Activated naive CD4-positive, alpha-beta T cell treated with anti-CD3 and anti-CD28 coated beads for 36 hours (primary cell): ENCODE data around the gene MMS19. TPM values are rescaled to one million over a fixed set of nuclear protein-coding genes. Genes with fewer than 3 reads are reported as not detected.

Experiments
- CTCF ChIA-PET: fragments of 350-600 bp; sonication (Branson Sonifier 250); formaldehyde crosslinking; loops from one replicate; lab custom pipeline; 2021; ENCODE audit warnings: antibody characterized with exemption; lab: Charles Lee
- DNase-seq: peaks from one replicate; pipeline ENCODE4 v3.0.0-alpha.2; 2020
- H3K27ac Mint-ChIP-seq: one replicate; pipeline ENCODE4 v1.8.0; 2021; ENCODE audit warnings: mild to moderate bottlenecking, mixed read lengths
- H3K27me3 Mint-ChIP-seq: one replicate; pipeline ENCODE4 v1.8.0; 2021; ENCODE audit warnings: low read depth, mixed read lengths
- H3K36me3 Mint-ChIP-seq: one replicate; pipeline ENCODE4 v1.8.0; 2021; ENCODE audit warnings: low read depth, mixed read lengths
- H3K4me1 Mint-ChIP-seq: one replicate; pipeline ENCODE4 v1.8.0; 2021; ENCODE audit warnings: low read depth, mixed read lengths
- H3K4me3 Mint-ChIP-seq: one replicate; pipeline ENCODE4 v1.8.0; 2021; ENCODE audit warnings: mild to moderate bottlenecking, moderate library complexity, mixed read lengths
- H3K9me3 Mint-ChIP-seq: one replicate; pipeline ENCODE4 v1.8.0; 2021; ENCODE audit warnings: mixed read lengths
- intact Hi-C: fragments of 100-400 bp; cut with micrococcal nuclease; formaldehyde crosslinking; loops from one replicate; pipeline ENCODE4 v1.15.1; 2023
- total RNA-seq, 2 experiments: library from RNA; stranded (reverse); gene quantifications; one replicate each; pipeline ENCODE4 v1.2.3, GENCODE V29; 2021

The MMS19 gene
- total RNA-seq, 2 experiments from 2014 or later: 95.0 to 95.6 TPM

GRCh38 chr10:97509120-97509680 lies 11.0 kb upstream of the MMS19 start:
- Mint-ChIP-seq H3K9me3 (no peaks in the 10 kb centered on the region), H3K27me3 (no peaks in the 10 kb centered on the region), H3K36me3 (no peaks in the 10 kb centered on the region), H3K27ac (no peak overlapping the region), H3K4me1 (no peaks in the 10 kb centered on the region), H3K4me3 (no peak overlapping the region)
- DNase-seq: no peak
- intact Hi-C loops: no loop called here
- CTCF ChIA-PET: interaction anchor here (0.9 kb wide), 1 partner anchor 9 kb away, joined by 3 read pairs; no protein-coding TSS in a partner anchor

GRCh38 chr10:97508342-97508741 lies 10.1 kb upstream of the MMS19 start:
- intact Hi-C loops: no loop called here
- Mint-ChIP-seq H3K36me3 (no peaks in the 10 kb centered on the region), H3K4me3 (no peak overlapping the region), H3K27ac (no peak overlapping the region), H3K9me3 (no peaks in the 10 kb centered on the region), H3K27me3 (no peaks in the 10 kb centered on the region), H3K4me1 (no peaks in the 10 kb centered on the region)
- no peak for DNase-seq
- CTCF ChIA-PET: interaction anchor here (1.0 kb wide), 1 partner anchor 11 kb away, joined by 3 read pairs; no protein-coding TSS in a partner anchor

- Mint-ChIP-seq H3K4me3 (no peak overlapping the region), H3K4me1 (no peaks in the 10 kb centered on the region), H3K36me3 (no peaks in the 10 kb centered on the region), H3K27me3 (peaks cover 5% of the 10 kb centered on the region), H3K9me3 (no peaks in the 10 kb centered on the region), H3K27ac (no peak overlapping the region)
- no peak for DNase-seq
- intact Hi-C loops: no loop called here
- CTCF ChIA-PET: no interaction called here
These were observed 8.2 kb upstream of the MMS19 start for GRCh38 chr10:97506199-97506991.

GRCh38 chr10:97505152-97505551 lies 6.9 kb upstream of the MMS19 start:
- Mint-ChIP-seq H3K4me3 (no peak overlapping the region), H3K27ac (no peak overlapping the region), H3K36me3 (no peaks in the 10 kb centered on the region), H3K4me1 (no peaks in the 10 kb centered on the region), H3K27me3 (peaks cover 15% of the 10 kb centered on the region), H3K9me3 (no peaks in the 10 kb centered on the region)
- intact Hi-C loops: no loop called here
- CTCF ChIA-PET: no interaction called here
- DNase-seq: no peak

- intact Hi-C loops: no loop called here
- no peaks in the 10 kb centered on the region for H3K9me3 Mint-ChIP-seq
- no peak overlapping the region for H3K27ac Mint-ChIP-seq
- H3K27me3 Mint-ChIP-seq: peaks cover 21% of the 10 kb centered on the region
- peaks cover 4% of the 10 kb centered on the region for H3K4me1 Mint-ChIP-seq
- H3K4me3 Mint-ChIP-seq: no peak overlapping the region
- no peak for DNase-seq
- no peaks in the 10 kb centered on the region for H3K36me3 Mint-ChIP-seq
- CTCF ChIA-PET: interaction anchor here (1.4 kb wide), 1 partner anchor 32 kb away, joined by 4 read pairs; no protein-coding TSS in a partner anchor
These were observed 5.2 kb upstream of the MMS19 start for GRCh38 chr10:97503406-97503805.

- CTCF ChIA-PET: interaction anchor here (0.9 to 1.4 kb wide), 2 partner anchors 32 to 69 kb away, joined by 3 to 4 read pairs; no protein-coding TSS in a partner anchor
- no peak for DNase-seq
- Mint-ChIP-seq H3K9me3 (no peaks in the 10 kb centered on the region), H3K27ac (no peak overlapping the region), H3K27me3 (peaks cover 21% of the 10 kb centered on the region), H3K4me3 (no peak overlapping the region), H3K36me3 (peaks cover 1% of the 10 kb centered on the region), H3K4me1 (peaks cover 4% of the 10 kb centered on the region)
- intact Hi-C loops: no loop called here
These were observed 4.7 kb upstream of the MMS19 start for GRCh38 chr10:97502916-97503315.

GRCh38 chr10:97500297-97500575 lies 2.0 kb upstream of the MMS19 start:
- peaks cover 26% of the 10 kb centered on the region for H3K4me1 Mint-ChIP-seq
- no peak for DNase-seq
- peaks cover 4% of the 10 kb centered on the region for H3K36me3 Mint-ChIP-seq
- no peak overlapping the region for H3K4me3 Mint-ChIP-seq
- no peak overlapping the region for H3K27ac Mint-ChIP-seq
- CTCF ChIA-PET: interaction anchor here (0.7 to 2.1 kb wide), 3 partner anchors 10 to 54 kb away, joined by 3 to 6 read pairs (median 4); no protein-coding TSS in a partner anchor
- H3K9me3 Mint-ChIP-seq: no peaks in the 10 kb centered on the region
- H3K27me3 Mint-ChIP-seq: peaks cover 21% of the 10 kb centered on the region
- intact Hi-C loops: no loop called here

- Mint-ChIP-seq H3K27me3 (peaks cover 21% of the 10 kb centered on the region), H3K4me1 (peaks cover 31% of the 10 kb centered on the region), H3K4me3 (peak overlapping the region; percentile 46), H3K9me3 (no peaks in the 10 kb centered on the region), H3K27ac (no peak overlapping the region), H3K36me3 (peaks cover 4% of the 10 kb centered on the region)
- CTCF ChIA-PET: interaction anchor here (0.6 to 2.1 kb wide), 4 partner anchors 32 to 54 kb away, joined by 4 to 6 read pairs (median 4); no protein-coding TSS in a partner anchor
- no peak for DNase-seq
- intact Hi-C loops: loop anchor here (5.0 kb wide), 1 partner anchor 912 kb away; the partner anchor contains the start of gene TM9SF3
These were observed 1.5 kb upstream of the MMS19 start for GRCh38 chr10:97499561-97500296.

- Mint-ChIP-seq H3K27ac (peak within 1 kb of the TSS; percentile 94), H3K4me1 (peaks cover 39% of the 10 kb centered on the region), H3K36me3 (peaks cover 9% of the 10 kb centered on the region), H3K4me3 (peak within 1 kb of the TSS; percentile 87), H3K27me3 (peaks cover 21% of the 10 kb centered on the region), H3K9me3 (no peaks in the 10 kb centered on the region)
- DNase-seq: peak; percentile 34
- intact Hi-C loops: loop anchor here (1.0 to 5.0 kb wide), 14 partner anchors 36 to 912 kb away; partner anchors contain the start of genes ARHGAP19, AVPI1, EXOSC1 and PGAM1
- CTCF ChIA-PET: interaction anchor here (0.6 to 2.1 kb wide), 5 partner anchors 31 to 55 kb away, joined by 4 to 6 read pairs (median 4); no protein-coding TSS in a partner anchor
These were observed 779 bp upstream of the MMS19 start, which contains the start of gene UBTD1 for GRCh38 chr10:97498841-97499560. Gene UBTD1, plus strand, starts transcription at chr10:97498924. Its CDS starts 280 bp downstream, at chr10:97499204.

- H3K4me3 Mint-ChIP-seq: peak overlapping the region; percentile 87
- H3K9me3 Mint-ChIP-seq: no peaks in the 10 kb centered on the region
- peaks cover 11% of the 10 kb centered on the region for H3K36me3 Mint-ChIP-seq
- CTCF ChIA-PET: interaction anchor here (0.6 to 1.5 kb wide), 3 partner anchors 10 to 798 kb away, joined by 3 to 5 read pairs (median 3); no protein-coding TSS in a partner anchor
- intact Hi-C loops: loop anchor here (1.0 to 5.0 kb wide), 14 partner anchors 34 to 910 kb away; partner anchors contain the start of genes ARHGAP19, AVPI1, EXOSC1 and PGAM1
- H3K27ac Mint-ChIP-seq: peak overlapping the region; percentile 94
- peaks cover 45% of the 10 kb centered on the region for H3K4me1 Mint-ChIP-seq
- peaks cover 21% of the 10 kb centered on the region for H3K27me3 Mint-ChIP-seq
- peak; percentile 90 for DNase-seq
These were observed 598 bp downstream of the MMS19 start for GRCh38 chr10:97497572-97498075.

GRCh38 chr10:97494863-97495506 lies 3.2 kb downstream of the MMS19 start:
- CTCF ChIA-PET: interaction anchor here (0.8 to 1.1 kb wide), 4 partner anchors 15 to 84 kb away, joined by 3 read pairs; no protein-coding TSS in a partner anchor
- Mint-ChIP-seq H3K4me1 (peaks cover 56% of the 10 kb centered on the region), H3K27ac (peak overlapping the region; percentile 57), H3K4me3 (peak overlapping the region; percentile 16), H3K9me3 (no peaks in the 10 kb centered on the region), H3K27me3 (peaks cover 5% of the 10 kb centered on the region), H3K36me3 (peaks cover 11% of the 10 kb centered on the region)
- intact Hi-C loops: loop anchor here (5.0 kb wide), 1 partner anchor 908 kb away; the partner anchor contains the start of gene TM9SF3
- DNase-seq: peak; percentile 24
